ENCODE results near the gene GLYAT.
"Not testable (repeated sequence)": the region's sequence is repeated elsewhere in the genome, so short reads cannot be mapped to it uniquely, and the experiment has no call there.

The GLYAT gene

DNA sequence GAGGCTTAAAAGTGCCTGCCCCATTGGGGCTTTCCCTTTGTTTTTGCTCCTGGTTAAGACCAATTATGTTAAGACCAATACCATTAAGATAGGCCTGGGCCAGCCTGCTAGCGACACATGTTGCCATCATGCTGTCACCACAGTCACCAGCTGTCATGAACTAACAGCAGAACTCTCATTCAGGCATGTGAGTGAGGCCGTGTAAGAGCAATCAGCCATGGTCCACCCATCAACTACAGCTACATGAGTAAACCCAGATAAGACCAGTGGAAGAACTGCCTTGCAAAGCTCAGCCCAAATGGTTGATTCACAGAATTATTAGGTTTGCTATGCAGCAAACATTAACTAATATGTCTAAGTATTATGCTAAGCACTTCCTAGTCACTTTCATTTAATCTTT lies 19.9 kb downstream of the GLYAT start:
- H3K27ac ChIP-seq (replicated peaks), result no peak overlapping the region
- TF ChIP-seq, protein P1, sequence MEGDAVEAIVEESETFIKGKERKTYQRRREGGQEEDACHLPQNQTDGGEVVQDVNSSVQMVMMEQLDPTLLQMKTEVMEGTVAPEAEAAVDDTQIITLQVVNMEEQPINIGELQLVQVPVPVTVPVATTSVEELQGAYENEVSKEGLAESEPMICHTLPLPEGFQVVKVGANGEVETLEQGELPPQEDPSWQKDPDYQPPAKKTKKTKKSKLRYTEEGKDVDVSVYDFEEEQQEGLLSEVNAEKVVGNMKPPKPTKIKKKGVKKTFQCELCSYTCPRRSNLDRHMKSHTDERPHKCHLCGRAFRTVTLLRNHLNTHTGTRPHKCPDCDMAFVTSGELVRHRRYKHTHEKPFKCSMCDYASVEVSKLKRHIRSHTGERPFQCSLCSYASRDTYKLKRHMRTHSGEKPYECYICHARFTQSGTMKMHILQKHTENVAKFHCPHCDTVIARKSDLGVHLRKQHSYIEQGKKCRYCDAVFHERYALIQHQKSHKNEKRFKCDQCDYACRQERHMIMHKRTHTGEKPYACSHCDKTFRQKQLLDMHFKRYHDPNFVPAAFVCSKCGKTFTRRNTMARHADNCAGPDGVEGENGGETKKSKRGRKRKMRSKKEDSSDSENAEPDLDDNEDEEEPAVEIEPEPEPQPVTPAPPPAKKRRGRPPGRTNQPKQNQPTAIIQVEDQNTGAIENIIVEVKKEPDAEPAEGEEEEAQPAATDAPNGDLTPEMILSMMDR (IDR thresholded peaks at IDR 0.05; ENCODE audit: insufficient read depth, low read length), result no peak
- TF ChIP-seq, protein P2, sequence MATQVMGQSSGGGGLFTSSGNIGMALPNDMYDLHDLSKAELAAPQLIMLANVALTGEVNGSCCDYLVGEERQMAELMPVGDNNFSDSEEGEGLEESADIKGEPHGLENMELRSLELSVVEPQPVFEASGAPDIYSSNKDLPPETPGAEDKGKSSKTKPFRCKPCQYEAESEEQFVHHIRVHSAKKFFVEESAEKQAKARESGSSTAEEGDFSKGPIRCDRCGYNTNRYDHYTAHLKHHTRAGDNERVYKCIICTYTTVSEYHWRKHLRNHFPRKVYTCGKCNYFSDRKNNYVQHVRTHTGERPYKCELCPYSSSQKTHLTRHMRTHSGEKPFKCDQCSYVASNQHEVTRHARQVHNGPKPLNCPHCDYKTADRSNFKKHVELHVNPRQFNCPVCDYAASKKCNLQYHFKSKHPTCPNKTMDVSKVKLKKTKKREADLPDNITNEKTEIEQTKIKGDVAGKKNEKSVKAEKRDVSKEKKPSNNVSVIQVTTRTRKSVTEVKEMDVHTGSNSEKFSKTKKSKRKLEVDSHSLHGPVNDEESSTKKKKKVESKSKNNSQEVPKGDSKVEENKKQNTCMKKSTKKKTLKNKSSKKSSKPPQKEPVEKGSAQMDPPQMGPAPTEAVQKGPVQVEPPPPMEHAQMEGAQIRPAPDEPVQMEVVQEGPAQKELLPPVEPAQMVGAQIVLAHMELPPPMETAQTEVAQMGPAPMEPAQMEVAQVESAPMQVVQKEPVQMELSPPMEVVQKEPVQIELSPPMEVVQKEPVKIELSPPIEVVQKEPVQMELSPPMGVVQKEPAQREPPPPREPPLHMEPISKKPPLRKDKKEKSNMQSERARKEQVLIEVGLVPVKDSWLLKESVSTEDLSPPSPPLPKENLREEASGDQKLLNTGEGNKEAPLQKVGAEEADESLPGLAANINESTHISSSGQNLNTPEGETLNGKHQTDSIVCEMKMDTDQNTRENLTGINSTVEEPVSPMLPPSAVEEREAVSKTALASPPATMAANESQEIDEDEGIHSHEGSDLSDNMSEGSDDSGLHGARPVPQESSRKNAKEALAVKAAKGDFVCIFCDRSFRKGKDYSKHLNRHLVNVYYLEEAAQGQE (IDR thresholded peaks at IDR 0.05; ENCODE audit: insufficient replicate concordance, low read depth), result no peak
- TF ChIP-seq SPI1 (IDR thresholded peaks at IDR 0.05; ENCODE audit: borderline replicate concordance, low read depth), result no peak
- no peak for TF ChIP-seq GABPA (IDR thresholded peaks at IDR 0.05; ENCODE audit: low read depth)
- no peak for TF ChIP-seq POLR2AphosphoS5 (IDR thresholded peaks at IDR 0.05; ENCODE audit: low read depth)
- no peak overlapping the region for H3K4me3 ChIP-seq (replicated peaks; ENCODE audit: insufficient read depth, low read length)
- DNase-seq (ENCODE audit: low read depth in 1 of 2, low spot score in 1 of 2), result no peak
- no peaks in the 10 kb centered on the region for H3K27me3 ChIP-seq (ENCODE audit: insufficient read depth, poor library complexity, severe bottlenecking)

DNA sequence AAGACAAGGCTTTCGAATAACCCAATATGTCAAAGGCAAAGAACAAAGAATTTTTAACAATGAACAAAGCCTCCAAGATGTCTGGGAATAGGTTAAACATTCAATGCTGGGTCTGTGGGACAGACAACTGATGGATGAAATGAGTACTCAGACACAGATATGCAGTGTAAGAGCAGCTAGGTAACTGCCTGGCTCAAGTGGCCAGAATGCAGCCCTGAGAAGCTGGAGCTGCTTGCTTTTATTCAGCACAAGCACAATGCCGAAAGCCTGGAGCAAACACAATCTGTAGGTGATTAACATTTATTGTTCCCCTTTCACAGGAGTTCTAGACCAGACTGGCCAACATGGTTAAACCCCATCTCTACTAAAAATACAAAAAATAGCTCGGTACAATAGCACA lies 24.0 kb downstream of the GLYAT start:
- H3K27ac ChIP-seq (replicated peaks), result no peak overlapping the region
- no peak for TF ChIP-seq SPI1 (IDR thresholded peaks at IDR 0.05; ENCODE audit: borderline replicate concordance, low read depth)
- TF ChIP-seq, protein P2 (IDR thresholded peaks at IDR 0.05; ENCODE audit: insufficient replicate concordance, low read depth), result no peak
- TF ChIP-seq, protein P1 (IDR thresholded peaks at IDR 0.05; ENCODE audit: insufficient read depth, low read length), result no peak
- no peak for DNase-seq (ENCODE audit: low read depth in 1 of 2, low spot score in 1 of 2)
- no peaks in the 10 kb centered on the region for H3K27me3 ChIP-seq (ENCODE audit: insufficient read depth, poor library complexity, severe bottlenecking)
- no peak overlapping the region for H3K4me3 ChIP-seq (replicated peaks; ENCODE audit: insufficient read depth, low read length)

DNA sequence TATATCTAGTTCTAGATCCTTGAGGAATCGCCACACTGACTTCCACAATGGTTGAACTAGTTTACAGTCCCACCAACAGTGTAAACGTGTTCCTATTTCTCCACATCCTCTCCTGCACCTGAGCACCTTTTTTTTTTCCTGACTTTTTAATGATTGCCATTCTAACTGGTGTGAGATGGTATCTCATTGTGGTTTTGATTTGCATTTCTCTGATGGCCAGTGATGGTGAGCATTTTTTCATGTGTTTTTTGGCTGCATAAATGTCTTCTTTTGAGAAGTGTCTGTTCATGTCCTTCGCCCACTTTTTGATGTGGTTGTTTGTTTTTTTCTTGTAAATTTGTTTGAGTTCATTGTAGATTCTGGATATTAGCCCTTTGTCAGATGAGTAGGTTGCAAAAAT lies 34.9 kb downstream of the GLYAT start:
- DNase-seq (ENCODE audit: low read depth in 1 of 2, low spot score in 1 of 2); H3K4me3 ChIP-seq (replicated peaks; ENCODE audit: insufficient read depth, low read length); H3K27ac ChIP-seq (replicated peaks); H3K27me3 ChIP-seq (ENCODE audit: insufficient read depth, poor library complexity, severe bottlenecking): not testable (repeated sequence)

DNA sequence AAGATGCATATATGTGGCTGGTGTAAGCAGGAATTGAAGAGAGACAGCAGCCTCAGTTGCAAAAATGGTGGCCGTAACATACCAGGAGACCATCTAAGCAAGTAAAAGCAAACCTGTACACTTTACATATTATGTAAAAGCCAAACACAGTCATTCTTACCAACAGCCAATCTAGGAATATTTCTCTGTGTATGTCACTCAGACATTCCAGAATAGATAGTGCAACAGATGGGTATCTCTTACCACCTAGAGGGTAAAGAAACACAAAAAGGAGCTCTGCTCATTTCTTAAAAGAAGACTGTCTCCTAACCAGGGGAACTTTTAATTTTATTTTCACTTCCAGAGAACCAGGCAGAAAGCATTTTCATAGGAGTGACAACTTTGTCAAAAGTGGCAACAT lies 38.7 kb downstream of the GLYAT start:
- DNase-seq (ENCODE audit: low read depth in 1 of 2, low spot score in 1 of 2), result no peak
- Histone ChIP-seq H3K27me3 (ENCODE audit: insufficient read depth, poor library complexity, severe bottlenecking) (no peaks in the 10 kb centered on the region), H3K4me3 (replicated peaks; ENCODE audit: insufficient read depth, low read length) (no peak overlapping the region), H3K27ac (replicated peaks) (no peak overlapping the region)
- no peak for TF ChIP-seq SPI1 (IDR thresholded peaks at IDR 0.05; ENCODE audit: borderline replicate concordance, low read depth)
- TF ChIP-seq POLR2AphosphoS5 (IDR thresholded peaks at IDR 0.05; ENCODE audit: low read depth), result no peak
- TF ChIP-seq, protein P1 (IDR thresholded peaks at IDR 0.05; ENCODE audit: insufficient read depth, low read length), result no peak
- TF ChIP-seq, protein P2 (IDR thresholded peaks at IDR 0.05; ENCODE audit: insufficient replicate concordance, low read depth), result no peak
- no peak for TF ChIP-seq GABPA (IDR thresholded peaks at IDR 0.05; ENCODE audit: low read depth)
